GM21367 (cell line): Measurements from ENCODE around the gene MAPKBP1.

Experiments
- ATAC-seq: cut with Tn5 transposase; IDR thresholded peaks from one replicate; pipeline ENCODE4 v1.9.1; 2021; ENCODE audit not compliant: unreplicated experiment

Gene MAPKBP1

GRCh38 chr15:41806291-41807181, 32.3 kb downstream of the MAPKBP1 start:
- no peak for ATAC-seq

GRCh38 chr15:41809121-41809520, 34.8 kb downstream of the MAPKBP1 start:
- no peak for ATAC-seq

GRCh38 chr15:41809526-41810220, 35.4 kb downstream of the MAPKBP1 start:
- no peak for ATAC-seq

- no peak for ATAC-seq
Measured at GRCh38 chr15:41810651-41811431, 36.6 kb downstream of the MAPKBP1 start.

GRCh38 chr15:41811432-41812195, 37.3 kb downstream of the MAPKBP1 start:
- ATAC-seq = no peak

GRCh38 chr15:41812820-41813375, 38.6 kb downstream of the MAPKBP1 start:
- no peak for ATAC-seq

- ATAC-seq = no peak
Measured at GRCh38 chr15:41813426-41813825, 39.1 kb downstream of the MAPKBP1 start.

GRCh38 chr15:41814534-41814933, 40.2 kb downstream of the MAPKBP1 start:
- ATAC-seq = no peak

- no peak for ATAC-seq
Measured at GRCh38 chr15:41816788-41817187, 42.5 kb downstream of the MAPKBP1 start.

- ATAC-seq = no peak
Measured at GRCh38 chr15:41817327-41817726, 43.0 kb downstream of the MAPKBP1 start.

GRCh38 chr15:41817781-41818180, 43.5 kb downstream of the MAPKBP1 start:
- ATAC-seq = no peak

- ATAC-seq = no peak
Measured at GRCh38 chr15:41819455-41820050, 45.3 kb downstream of the MAPKBP1 start.

GRCh38 chr15:41820791-41821423, 46.6 kb downstream of the MAPKBP1 start:
- no peak for ATAC-seq

- no peak for ATAC-seq
Measured at GRCh38 chr15:41821831-41822230, 47.5 kb downstream of the MAPKBP1 start.

- ATAC-seq = no peak
Measured at GRCh38 chr15:41822471-41822870, 48.2 kb downstream of the MAPKBP1 start.

GRCh38 chr15:41822957-41823356, 48.7 kb downstream of the MAPKBP1 start:
- ATAC-seq = no peak

GRCh38 chr15:41823502-41823901, 49.2 kb downstream of the MAPKBP1 start:
- ATAC-seq = no peak

- no peak for ATAC-seq
Measured at GRCh38 chr15:41824062-41824745, 49.9 kb downstream of the MAPKBP1 start.

GRCh38 chr15:41825145-41825544, 50.9 kb downstream of the MAPKBP1 start:
- ATAC-seq = no peak
